Endothelial cell of hepatic sinusoid (primary cell): Measurements from ENCODE around the gene LAMB1.

ENCODE experiments used
- in situ Hi-C: cut with HindIII; loops from 2 replicates; pipeline ENCODE4 v1.10.0; 2017; ENCODE audit warnings: low sequenced_read_pairs

The LAMB1 gene

DNA sequence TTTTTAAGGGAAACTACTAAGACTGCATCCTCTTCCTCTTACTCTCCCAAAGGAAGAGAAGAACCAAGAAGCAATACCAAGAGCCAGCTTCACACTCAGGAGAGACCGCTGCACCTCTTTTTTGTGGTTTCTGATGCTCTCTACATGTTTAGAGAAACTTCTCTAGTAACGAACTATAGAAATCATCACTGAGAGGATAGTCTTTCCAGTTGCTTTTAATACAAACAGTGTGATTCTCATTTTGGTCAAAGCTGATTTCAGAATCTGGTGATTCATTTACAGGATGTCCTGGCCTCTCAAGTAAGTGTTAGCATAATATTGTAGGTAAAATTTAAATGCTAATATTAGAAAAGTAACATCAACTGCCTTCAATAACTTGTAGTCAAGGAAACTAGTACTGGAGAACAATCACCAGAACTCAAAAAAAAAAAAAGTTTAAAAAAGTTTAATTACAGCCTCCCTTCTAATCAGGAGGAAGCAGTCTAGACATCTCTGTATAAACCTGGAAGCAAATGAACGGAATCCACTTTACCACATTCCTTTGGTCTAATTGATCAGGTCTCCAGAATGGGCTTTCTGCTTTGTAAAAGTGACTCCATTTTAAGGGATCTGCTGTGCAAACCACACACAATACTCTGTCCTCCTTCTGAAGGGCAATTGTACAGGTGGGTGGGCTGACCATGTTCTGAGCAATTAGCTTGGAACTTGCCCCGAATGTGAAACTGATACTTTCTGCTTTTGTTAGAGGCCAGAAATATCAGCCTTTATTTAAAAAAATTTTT, 3.0 kb downstream of the LAMB1 start:
- in situ Hi-C loops = no loop called here

GRCh38 chr7:107998660-107999480, 4.1 kb downstream of the LAMB1 start:
- in situ Hi-C loops = no loop called here

DNA sequence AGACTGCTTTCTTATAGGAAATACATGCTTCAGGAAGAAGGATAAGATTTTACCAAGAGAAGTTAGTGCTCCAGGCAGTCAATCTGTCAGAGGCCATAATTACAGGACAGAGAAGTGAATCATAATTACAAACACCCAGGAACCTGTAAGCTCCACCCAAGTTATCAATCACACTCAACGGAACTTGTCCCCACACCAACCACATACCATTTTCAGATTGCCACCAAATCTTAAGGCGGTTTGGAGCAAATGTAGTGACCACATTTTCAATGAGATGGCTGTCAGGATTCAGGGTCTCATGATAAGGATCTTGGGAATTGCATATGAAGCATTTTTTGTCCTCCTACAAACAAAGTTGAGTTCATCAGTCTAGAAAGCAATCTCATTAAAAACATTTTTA, 4.8 kb downstream of the LAMB1 start:
- in situ Hi-C loops = no loop called here

- in situ Hi-C loops = no loop called here
Measured at GRCh38 chr7:107996072-107996882, 6.7 kb downstream of the LAMB1 start.

DNA sequence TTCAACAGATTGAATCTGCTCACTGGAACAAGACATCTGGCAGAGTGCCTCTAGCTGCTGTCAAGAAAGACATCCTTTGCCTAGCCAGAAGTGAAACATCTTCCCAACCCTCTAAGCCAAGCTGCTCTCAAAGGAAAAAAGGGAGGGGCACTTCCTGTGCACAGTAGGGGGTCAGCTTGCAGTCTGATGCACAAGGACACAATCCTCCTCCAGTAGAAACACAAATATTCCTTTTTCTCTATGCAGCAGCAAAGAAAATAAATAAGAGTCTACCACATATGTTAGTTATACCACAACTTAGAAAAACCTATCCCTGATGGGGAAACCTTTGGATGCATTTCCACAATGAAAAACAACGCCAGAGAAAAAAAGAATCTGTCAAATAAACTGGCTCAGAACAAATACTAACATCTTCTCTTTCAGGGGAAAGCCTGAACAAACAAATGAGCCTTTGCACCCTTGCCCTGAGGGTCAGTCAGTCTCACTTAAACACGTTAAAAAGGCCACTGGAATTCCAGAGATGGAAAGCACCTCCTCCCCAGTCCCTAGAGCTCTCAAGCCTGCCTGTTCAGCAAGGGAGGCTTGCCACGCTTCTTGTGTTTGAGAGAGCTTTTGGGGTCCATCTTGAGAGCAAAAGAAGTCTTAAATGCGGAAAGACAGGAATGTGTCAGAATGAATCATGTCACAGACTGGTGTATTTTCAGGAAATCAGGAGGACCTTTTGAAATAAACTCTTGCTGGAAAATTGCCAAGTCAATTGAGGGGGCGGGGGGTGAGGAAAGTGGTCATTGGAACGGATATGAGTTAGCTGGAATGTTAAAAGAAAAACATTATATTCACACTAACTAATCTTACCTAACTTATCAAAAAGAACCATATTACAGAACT, 7.5 kb downstream of the LAMB1 start:
- in situ Hi-C loops = no loop called here

DNA sequence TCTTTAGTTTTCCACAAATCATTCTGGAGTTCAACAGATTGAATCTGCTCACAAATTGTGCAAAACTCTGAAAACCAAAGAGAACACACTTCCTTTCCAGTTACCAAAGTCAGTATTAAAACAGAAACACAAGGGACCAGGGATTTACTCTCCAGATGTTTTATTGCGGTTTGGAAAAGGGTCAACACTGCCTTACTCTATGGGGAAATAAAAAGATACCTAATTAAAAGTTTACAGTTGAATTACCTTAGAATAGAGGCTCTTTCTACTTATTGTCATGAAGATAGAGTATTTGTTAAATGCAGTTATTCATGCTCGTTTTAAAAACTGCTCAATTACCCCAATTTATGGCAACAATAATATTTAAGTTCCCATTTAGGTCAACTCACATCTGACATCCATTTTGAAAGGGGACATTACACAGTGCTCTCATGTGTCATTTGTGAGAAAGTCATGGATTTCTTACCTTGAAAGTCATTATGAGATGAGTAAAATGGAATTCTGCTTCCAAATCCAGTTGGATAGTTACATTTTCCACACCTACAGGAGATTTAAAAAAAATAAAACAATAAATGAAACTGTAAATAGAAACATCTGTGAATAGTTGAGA, 8.4 kb downstream of the LAMB1 start:
- in situ Hi-C loops = no loop called here

DNA sequence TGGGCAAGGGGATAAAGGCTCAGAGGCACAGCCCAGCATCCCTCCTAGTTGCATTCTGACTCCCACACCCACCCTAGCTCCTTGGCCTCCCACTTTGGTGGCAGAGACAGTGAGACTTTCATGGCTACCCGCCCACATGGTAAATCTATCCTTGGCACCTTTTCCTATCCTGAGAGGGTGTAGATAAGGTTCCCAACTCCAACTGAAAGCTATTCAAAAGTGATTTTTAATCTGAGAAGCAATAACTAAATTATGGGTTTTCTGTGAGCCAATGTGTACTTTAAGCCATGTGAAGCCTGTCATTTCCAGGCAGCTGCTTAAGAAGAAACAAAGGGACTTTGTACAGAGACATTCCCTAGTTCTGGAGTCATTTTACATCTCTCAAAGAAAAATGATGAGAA, 9.1 kb downstream of the LAMB1 start:
- in situ Hi-C loops = no loop called here

GRCh38 chr7:107989618-107990373, 13.2 kb downstream of the LAMB1 start:
- in situ Hi-C loops = no loop called here

DNA sequence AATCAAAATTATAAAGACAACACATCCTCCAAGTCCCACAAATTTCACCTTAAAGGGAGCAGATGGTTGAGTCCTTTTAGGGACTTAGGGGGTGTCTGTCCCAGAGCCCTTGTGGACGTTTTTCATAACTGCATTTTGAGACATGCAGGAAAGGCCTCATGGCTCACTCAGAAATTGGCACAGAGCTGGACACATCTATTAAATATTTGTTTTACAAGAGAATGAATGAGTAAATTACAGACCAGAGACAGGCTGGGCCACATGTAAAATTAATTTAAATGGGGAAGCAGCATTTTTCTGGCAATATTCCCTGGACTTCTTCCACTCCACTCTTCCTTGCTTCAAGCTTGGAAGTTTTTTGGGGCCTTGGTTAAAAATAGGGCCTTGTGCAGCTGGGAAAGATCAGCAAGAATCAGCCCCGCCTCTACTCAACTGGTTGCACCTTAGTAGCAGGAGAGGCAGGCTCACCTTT, 20.0 kb downstream of the LAMB1 start:
- in situ Hi-C loops = loop anchor here (5.0 kb wide), 1 partner anchor 51 kb away; no protein-coding TSS in a partner anchor

- in situ Hi-C loops = loop anchor here (5.0 kb wide), 1 partner anchor 50 kb away; no protein-coding TSS in a partner anchor
Measured at GRCh38 chr7:107982042-107982840, 20.7 kb downstream of the LAMB1 start.

DNA sequence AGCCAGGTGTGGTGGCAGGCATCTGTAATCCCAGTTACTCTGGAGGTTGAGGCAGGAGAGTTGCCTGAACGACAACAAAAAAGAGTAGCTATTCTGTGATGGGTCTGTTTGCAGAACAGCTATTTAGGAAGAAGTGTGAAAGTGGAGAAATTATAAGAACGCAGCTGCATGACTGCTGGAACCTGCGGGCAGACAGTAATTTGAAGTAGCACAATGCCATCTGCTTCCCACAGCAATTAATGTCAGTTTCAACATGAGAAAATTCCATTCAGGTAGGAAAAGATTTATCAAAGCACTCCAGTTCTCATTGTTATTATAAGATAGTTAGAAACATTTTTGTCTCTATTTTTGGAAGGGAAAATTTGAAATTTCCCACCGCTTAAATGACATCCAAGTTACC, 21.5 kb downstream of the LAMB1 start:
- in situ Hi-C loops = loop anchor here (5.0 kb wide), 1 partner anchor 49 kb away; no protein-coding TSS in a partner anchor

DNA sequence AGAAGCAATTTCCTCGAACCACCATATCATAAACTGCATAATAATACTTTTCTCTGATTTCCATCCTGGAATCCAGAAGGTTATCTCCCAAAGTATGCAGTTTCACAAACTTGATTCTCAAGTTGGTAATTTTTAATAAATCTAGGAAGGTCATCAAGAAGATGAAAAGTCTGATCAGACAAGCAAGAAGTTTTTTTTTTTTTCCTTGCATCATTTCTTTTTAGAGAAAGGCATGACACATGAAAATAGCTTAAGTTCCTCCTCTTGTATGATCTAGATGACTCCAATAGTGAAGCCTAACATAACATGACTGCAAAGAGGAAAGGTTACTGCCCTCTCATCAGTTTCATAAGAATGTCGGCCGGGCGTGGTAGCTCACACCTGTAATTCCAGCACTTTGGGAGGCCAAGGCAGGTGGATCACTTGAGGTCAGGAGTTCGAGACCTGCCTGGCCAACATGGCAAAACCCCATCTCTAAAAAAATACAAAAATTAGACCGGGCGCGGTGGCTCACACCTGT, 22.2 kb downstream of the LAMB1 start:
- in situ Hi-C loops = loop anchor here (5.0 kb wide), 1 partner anchor 48 kb away; no protein-coding TSS in a partner anchor

GRCh38 chr7:107980171-107980570, 22.8 kb downstream of the LAMB1 start:
- in situ Hi-C loops = loop anchor here (5.0 kb wide), 1 partner anchor 48 kb away; no protein-coding TSS in a partner anchor

DNA sequence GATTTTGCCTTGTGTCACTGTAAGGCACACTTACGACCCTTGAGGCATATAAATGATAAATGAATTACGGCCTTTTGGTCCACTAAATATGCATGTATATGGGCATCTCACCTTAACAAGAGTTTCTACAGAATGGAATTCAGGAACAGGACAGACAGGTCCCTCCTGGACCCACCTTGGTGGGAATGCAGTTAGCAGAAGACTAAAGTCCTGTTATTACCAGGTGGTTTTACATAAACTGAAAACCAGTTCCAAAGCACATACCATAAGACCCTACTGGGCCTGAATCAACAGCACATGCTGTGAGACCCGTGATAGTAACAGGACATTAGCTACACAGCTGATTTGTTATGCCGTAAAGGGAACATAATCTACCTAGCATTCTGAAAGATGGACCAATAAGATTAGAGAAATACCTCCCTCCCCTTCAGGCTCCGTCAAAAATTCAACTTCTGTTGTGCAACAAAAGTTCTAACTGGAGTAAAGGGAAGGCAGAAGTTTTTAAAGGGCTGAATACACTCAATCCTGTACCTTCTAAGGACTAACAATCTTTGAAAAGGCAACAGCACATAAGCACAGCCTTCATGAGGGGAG, 24.0 kb downstream of the LAMB1 start:
- in situ Hi-C loops = no loop called here

- in situ Hi-C loops = no loop called here
Measured at GRCh38 chr7:107977048-107977447, 25.9 kb downstream of the LAMB1 start.

GRCh38 chr7:107976620-107977019, 26.3 kb downstream of the LAMB1 start:
- in situ Hi-C loops = no loop called here

- in situ Hi-C loops = no loop called here
Measured at GRCh38 chr7:107975394-107976013, 27.5 kb downstream of the LAMB1 start.
